ENCODE results near the gene WRAP53. TPM values are rescaled to one million over a fixed set of nuclear protein-coding genes. Genes with fewer than 3 reads are reported as not detected.

WRAP53 gene
- polyA plus RNA-seq, 1 donor: 7.9 TPM

DNA sequence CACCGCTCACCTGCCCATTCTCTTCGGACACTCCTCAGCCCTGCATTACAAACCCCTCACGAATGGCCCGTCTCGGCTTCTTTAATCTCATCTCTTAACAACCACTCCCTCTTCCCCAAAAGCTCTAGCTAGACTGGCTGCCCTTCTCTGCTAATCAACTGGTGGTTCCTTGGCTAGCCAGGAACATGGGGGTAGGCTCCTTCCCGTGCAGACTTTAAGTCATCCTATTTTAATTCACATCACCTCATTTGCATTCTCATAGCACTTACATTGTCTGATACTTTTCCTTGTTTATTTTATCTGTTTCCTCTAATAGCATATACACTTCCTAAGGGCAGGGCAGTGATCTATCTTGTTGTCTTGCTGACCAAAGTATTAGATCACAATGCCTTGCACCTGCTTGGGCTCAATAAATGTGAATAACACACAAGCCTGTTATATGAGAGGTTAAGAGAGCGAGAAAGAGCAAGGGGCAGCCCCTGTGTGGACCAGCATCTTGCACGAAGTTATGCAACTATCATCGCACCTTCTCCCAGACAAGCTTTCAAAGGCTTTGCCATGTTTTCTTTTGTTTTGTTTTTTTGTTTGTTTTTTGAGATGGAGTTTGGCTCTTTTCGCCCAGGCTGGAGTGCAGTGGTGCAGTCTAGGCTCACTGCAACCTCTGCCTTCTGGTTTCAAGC is 10.7 kb upstream of the WRAP53 start:
- Histone ChIP-seq H3K36me3 (ENCODE audit: control insufficient read depth, insufficient read depth, low read length) (peaks cover 37% of the 10 kb centered on the region), H3K27ac (ENCODE audit: low read length) (no peak overlapping the region), H3K9me3 (ENCODE audit: control insufficient read depth, low read depth, low read length) (peaks cover 12% of the 10 kb centered on the region), H3K27me3 (ENCODE audit: control insufficient read depth, insufficient read depth, low read length) (no peaks in the 10 kb centered on the region), H3K4me1 (ENCODE audit: control insufficient read depth, insufficient read depth, low read length) (no peaks in the 10 kb centered on the region), H3K4me3 (ENCODE audit: low read length) (no peak overlapping the region)
- whole genome bisulfite sequencing (ENCODE audit: insufficient coverage, low lambda C conversion rate): 79% methylated on average over 9 of the region's 10 CpGs
- DNase-seq: no peak

DNA sequence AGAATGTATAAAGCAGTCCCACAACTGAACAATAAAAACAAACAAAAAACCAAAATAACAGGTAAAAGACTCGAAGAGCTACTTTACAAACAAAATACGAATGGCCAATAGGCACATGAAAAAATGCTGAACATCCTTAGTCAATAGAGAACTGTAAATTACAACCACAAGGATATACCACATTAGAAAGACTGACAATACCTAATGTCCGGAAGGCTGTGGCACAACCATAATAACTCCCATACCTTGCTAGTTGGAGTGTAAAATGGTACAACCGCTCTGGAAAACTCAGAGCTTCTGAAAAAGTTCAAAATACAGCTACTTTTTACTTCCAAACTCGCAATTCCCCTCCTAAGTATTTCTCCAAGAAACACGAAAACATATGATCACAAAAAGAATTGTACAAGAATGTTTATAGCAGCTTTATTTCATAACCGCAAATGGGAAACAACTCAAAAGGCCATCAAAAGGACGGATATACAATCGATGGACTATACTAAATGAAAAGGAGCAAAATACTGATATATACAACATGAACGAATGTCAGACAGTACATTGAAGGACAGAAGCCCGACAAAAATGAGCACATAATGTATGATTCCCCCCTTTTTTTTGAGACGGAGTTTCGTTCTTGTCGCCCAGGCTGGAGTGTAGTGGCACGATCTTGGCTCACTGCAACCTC is 3.3 kb upstream of the WRAP53 start:
- peaks cover 15% of the 10 kb centered on the region for H3K4me1 ChIP-seq (ENCODE audit: control insufficient read depth, insufficient read depth, low read length)

DNA sequence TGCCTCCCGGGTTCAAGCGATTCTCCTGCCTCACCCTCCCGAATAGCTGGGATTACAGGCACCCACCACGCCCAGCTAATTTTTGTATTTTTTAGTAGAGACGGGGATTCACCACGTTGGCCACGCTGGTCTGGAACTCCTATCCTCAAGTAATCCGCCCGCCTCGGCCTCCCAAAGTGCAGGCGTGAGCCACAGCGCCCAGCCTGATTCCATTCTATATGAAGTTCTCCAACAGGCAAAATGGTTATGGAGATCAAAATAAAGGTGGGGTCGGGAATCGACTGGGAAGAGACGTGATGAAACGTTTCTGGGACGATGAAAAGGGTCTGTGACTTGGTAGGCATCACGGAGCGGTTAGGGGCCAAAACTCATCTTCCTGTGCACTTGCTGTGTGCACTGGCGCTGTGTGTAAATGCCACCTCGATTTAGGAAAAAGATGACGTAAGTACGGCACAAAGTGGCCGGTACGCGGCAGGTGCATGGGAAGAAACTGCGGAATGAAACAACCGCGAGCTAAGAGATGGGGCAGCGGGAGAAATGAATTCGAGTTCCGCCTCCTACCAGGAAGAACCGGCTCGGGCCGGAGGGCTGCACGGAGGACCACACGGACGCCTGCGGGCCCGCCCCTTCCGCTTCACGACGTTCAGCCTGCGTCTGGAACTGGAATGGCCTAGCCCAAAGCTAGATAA is 2.6 kb upstream of the WRAP53 start:
- Histone ChIP-seq H3K4me3 (ENCODE audit: low read length) (peak overlapping the region; percentile 82), H3K9me3 (ENCODE audit: control insufficient read depth, low read depth, low read length) (no peaks in the 10 kb centered on the region), H3K36me3 (ENCODE audit: control insufficient read depth, insufficient read depth, low read length) (peaks cover 3% of the 10 kb centered on the region), H3K4me1 (ENCODE audit: control insufficient read depth, insufficient read depth, low read length) (peaks cover 15% of the 10 kb centered on the region), H3K27ac (ENCODE audit: low read length) (peak overlapping the region; percentile 92), H3K27me3 (ENCODE audit: control insufficient read depth, insufficient read depth, low read length) (no peaks in the 10 kb centered on the region)
- no CpG with 5 or more reads among the region's 44 CpGs for WGBS (ENCODE audit: insufficient coverage, low lambda C conversion rate)
- DNase-seq: peak; percentile 93 to 98

More for the DNA sequence above, 3.3 kb upstream of the WRAP53 start:
- DNase-seq: peak in 1 of 2 donors; percentile 13
- Histone ChIP-seq H3K9me3 (ENCODE audit: control insufficient read depth, low read depth, low read length) (no peaks in the 10 kb centered on the region), H3K36me3 (ENCODE audit: control insufficient read depth, insufficient read depth, low read length) (peaks cover 3% of the 10 kb centered on the region), H3K4me3 (ENCODE audit: low read length) (peak overlapping the region; percentile 82), H3K27me3 (ENCODE audit: control insufficient read depth, insufficient read depth, low read length) (no peaks in the 10 kb centered on the region), H3K27ac (ENCODE audit: low read length) (peak overlapping the region; percentile 92)
- 80% methylated on average over 2 of the region's 15 CpGs for WGBS (ENCODE audit: insufficient coverage, low lambda C conversion rate)

DNA sequence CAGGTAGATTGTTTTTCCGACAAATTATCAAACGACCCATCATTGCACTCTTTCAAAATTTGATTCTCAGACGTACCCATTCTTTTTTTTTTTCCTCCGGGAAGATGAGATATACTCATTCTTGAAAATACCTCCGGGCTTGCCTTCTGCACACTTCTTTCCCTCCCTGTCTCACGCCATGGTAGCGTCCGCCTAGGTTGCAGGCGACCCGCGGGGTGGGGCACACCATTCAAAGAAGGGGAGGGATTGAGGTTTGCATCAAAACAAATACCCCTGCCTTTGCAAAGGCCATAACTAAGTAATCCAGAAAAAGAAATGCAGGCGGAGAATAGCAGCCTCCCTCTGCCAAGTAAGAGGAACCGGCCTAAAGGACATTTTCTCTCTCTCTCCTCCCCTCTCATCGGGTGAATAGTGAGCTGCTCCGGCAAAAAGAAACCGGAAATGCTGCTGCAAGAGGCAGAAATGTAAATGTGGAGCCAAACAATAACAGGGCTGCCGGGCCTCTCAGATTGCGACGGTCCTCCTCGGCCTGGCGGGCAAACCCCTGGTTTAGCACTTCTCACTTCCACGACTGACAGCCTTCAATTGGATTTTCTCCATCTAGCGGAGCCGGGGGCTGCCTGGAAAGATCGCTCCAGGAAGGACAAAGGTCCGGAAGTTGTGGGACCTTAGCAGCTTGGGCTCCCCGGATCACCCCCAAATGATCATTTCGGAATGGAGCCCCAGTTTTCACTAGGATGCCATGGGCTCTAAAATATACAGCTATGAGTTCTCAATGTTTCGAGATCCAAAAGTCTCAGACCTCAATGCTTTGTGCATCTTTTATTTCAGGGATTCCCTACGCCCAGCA is 1.8 kb upstream of the WRAP53 start:
- 0% methylated on average over 2 of the region's 30 CpGs for WGBS (ENCODE audit: insufficient coverage, low lambda C conversion rate)
- Histone ChIP-seq H3K4me1 (ENCODE audit: control insufficient read depth, insufficient read depth, low read length) (peaks cover 15% of the 10 kb centered on the region), H3K36me3 (ENCODE audit: control insufficient read depth, insufficient read depth, low read length) (peaks cover 3% of the 10 kb centered on the region), H3K9me3 (ENCODE audit: control insufficient read depth, low read depth, low read length) (no peaks in the 10 kb centered on the region), H3K27me3 (ENCODE audit: control insufficient read depth, insufficient read depth, low read length) (no peaks in the 10 kb centered on the region), H3K4me3 (ENCODE audit: low read length) (peak overlapping the region; percentile 82), H3K27ac (ENCODE audit: low read length) (peak overlapping the region; percentile 92)
- peak; percentile 74 to 96 for DNase-seq

DNA sequence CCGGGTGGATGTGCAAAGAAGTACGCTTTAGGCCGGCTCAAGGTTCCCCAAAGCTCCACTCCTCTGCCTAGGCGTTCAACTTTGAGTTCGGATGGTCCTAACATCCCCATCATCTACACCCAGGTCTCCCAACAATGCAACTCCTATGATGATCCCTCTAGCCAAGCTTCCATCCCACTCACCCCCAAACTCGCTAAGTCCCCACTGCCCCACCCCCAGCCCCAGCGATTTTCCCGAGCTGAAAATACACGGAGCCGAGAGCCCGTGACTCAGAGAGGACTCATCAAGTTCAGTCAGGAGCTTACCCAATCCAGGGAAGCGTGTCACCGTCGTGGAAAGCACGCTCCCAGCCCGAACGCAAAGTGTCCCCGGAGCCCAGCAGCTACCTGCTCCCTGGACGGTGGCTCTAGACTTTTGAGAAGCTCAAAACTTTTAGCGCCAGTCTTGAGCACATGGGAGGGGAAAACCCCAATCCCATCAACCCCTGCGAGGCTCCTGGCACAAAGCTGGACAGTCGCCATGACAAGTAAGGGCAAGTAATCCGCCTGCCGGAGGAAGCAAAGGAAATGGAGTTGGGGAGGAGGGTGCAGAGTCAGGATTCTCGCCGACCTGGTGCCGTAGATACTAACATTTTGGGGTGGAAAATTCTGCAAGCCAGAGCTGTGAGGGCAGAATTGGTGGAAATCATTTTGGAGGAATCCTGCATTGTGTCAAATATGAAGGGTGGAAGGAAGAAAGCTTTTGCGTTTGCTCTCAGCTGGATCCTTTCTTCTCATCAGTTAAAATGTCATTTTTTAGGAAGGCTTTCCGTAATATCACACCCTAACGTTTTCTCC is 987 bp upstream of the WRAP53 start, which contains the start of gene TP53:
TP53 (minus strand) TSS at position 419 of the 836 bp plus-strand sequence. CDS start 10,896 bp downstream, outside the sequence.
- Histone ChIP-seq H3K9me3 (ENCODE audit: control insufficient read depth, low read depth, low read length) (no peaks in the 10 kb centered on the region), H3K4me1 (ENCODE audit: control insufficient read depth, insufficient read depth, low read length) (peaks cover 15% of the 10 kb centered on the region), H3K36me3 (ENCODE audit: control insufficient read depth, insufficient read depth, low read length) (peaks cover 3% of the 10 kb centered on the region), H3K27me3 (ENCODE audit: control insufficient read depth, insufficient read depth, low read length) (no peaks in the 10 kb centered on the region), H3K27ac (ENCODE audit: low read length) (peak within 1 kb of the TSS; percentile 92), H3K4me3 (ENCODE audit: low read length) (peak within 1 kb of the TSS; percentile 82)
- 0% methylated on average over 2 of the region's 30 CpGs for whole genome bisulfite sequencing (ENCODE audit: insufficient coverage, low lambda C conversion rate)
- DNase-seq: peak; percentile 88 to 93

DNA sequence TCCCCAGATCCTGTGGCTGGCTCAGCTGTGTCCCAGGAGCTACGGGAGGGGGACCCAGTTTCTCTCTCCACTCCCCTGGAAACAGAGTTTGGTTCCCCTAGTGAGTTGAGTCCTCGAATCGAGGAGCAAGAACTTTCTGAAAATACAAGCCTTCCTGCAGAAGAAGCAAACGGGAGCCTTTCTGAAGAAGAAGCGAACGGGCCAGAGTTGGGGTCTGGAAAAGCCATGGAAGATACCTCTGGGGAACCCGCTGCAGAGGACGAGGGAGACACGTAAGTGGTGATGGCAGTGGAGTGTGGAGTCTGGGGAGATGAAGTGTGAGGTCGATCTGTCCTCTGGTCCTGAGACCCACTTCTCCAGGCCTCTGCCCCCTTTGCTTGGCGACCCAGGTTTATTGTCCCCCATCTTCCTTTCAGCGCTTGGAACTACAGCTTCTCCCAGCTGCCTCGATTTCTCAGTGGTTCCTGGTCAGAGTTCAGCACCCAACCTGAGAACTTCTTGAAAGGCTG is 585 bp downstream of the WRAP53 start:
- Histone ChIP-seq H3K4me1 (ENCODE audit: control insufficient read depth, insufficient read depth, low read length) (peaks cover 15% of the 10 kb centered on the region), H3K27ac (ENCODE audit: low read length) (peak overlapping the region; percentile 2), H3K36me3 (ENCODE audit: control insufficient read depth, insufficient read depth, low read length) (peaks cover 3% of the 10 kb centered on the region), H3K4me3 (ENCODE audit: low read length) (peak overlapping the region; percentile 68), H3K9me3 (ENCODE audit: control insufficient read depth, low read depth, low read length) (no peaks in the 10 kb centered on the region), H3K27me3 (ENCODE audit: control insufficient read depth, insufficient read depth, low read length) (no peaks in the 10 kb centered on the region)
- DNase-seq: no peak
- WGBS (ENCODE audit: insufficient coverage, low lambda C conversion rate): no CpG with 5 or more reads among the region's 13 CpGs

DNA sequence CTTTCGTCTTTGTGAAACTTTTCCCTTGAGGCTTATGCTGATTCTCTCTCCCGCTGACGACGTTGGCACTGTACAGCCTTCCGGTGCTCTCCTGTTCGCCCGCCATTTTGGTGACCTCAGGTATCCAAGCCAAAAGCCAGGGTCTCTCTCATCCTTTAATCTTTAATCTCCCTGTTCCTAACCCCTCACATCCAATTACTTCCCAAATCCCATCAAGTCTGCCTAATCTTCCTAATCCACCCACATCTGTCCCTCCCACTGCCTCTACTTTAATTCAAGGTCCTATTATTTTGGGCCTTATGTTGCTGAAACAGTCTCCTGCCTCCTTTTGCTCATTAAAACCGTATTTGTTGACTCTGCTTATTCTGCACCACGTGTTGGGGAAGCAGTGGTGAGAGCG is 7.3 kb downstream of the WRAP53 start:
- H3K4me3 ChIP-seq (ENCODE audit: low read length): no peak overlapping the region
- H3K27ac ChIP-seq (ENCODE audit: low read length): no peak overlapping the region
- WGBS (ENCODE audit: insufficient coverage, low lambda C conversion rate): 94% methylated on average over 3 of the region's 10 CpGs
- H3K4me1 ChIP-seq (ENCODE audit: control insufficient read depth, insufficient read depth, low read length): no peaks in the 10 kb centered on the region
- H3K36me3 ChIP-seq (ENCODE audit: control insufficient read depth, insufficient read depth, low read length): peaks cover 4% of the 10 kb centered on the region
- no peaks in the 10 kb centered on the region for H3K9me3 ChIP-seq (ENCODE audit: control insufficient read depth, low read depth, low read length)
- no peak for DNase-seq
- H3K27me3 ChIP-seq (ENCODE audit: control insufficient read depth, insufficient read depth, low read length): no peaks in the 10 kb centered on the region

DNA sequence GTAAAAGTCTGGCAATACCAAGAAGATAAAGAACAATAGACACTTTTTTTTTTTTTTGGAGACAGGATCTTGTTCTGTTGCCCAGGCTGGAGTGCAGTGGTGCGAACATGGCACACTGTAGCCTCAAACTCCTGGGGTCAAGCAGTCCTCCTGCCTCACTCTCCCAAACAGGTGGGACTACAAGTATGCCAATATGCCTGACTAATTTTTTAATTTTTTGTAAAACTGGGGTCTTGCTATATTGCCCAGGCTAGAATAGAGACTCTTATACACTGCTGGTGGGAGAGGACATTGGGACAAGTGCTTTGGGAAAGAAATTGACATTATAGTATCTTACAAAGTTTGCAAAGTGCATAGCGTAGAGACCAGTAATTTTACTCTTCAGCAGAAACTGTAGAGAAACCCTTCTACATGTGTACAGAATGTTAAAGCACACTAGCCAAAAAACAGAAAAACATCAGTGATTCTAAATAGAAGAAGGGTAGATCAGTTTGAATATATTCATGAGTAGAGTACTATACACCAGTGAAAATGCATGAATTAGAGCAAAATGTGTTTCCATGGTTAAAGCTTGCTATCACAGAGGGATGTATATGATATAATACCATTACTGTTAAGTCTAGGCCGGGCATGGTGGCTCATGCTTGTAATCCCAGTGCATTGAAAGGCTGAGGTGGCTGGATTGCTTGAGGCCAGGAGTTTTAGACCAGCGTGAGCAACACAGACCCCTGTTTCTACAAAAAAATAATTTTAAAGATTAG is 9.7 kb downstream of the WRAP53 start:
- no peak for DNase-seq
- Histone ChIP-seq H3K9me3 (ENCODE audit: control insufficient read depth, low read depth, low read length) (no peaks in the 10 kb centered on the region), H3K36me3 (ENCODE audit: control insufficient read depth, insufficient read depth, low read length) (peaks cover 17% of the 10 kb centered on the region), H3K27me3 (ENCODE audit: control insufficient read depth, insufficient read depth, low read length) (peaks cover under 1% of the 10 kb centered on the region), H3K4me3 (ENCODE audit: low read length) (no peak overlapping the region), H3K4me1 (ENCODE audit: control insufficient read depth, insufficient read depth, low read length) (no peaks in the 10 kb centered on the region), H3K27ac (ENCODE audit: low read length) (no peak overlapping the region)
- WGBS (ENCODE audit: insufficient coverage, low lambda C conversion rate): no CpG with 5 or more reads among the region's 4 CpGs

DNA sequence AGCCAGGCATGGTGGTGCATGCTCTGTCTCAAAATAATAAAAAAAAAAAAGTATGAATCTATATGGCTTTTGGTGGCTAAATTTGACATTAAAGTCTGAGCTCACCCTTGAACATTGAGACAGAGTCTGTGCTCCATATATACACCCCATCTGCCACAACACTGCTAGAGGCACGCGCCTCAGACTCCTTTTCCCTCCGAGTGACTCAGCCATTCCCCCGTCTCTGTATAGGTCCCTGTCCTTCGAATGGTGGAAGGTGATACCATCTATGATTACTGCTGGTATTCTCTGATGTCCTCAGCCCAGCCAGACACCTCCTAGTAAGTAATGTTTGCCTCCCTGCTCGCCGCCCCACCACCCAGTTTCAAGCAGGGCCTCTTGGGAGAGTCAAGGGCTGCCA is 12.2 kb downstream of the WRAP53 start:
- H3K9me3 ChIP-seq (ENCODE audit: control insufficient read depth, low read depth, low read length): no peaks in the 10 kb centered on the region
- 92% methylated on average over 2 of the region's 7 CpGs for WGBS (ENCODE audit: insufficient coverage, low lambda C conversion rate)
- peaks cover 11% of the 10 kb centered on the region for H3K4me1 ChIP-seq (ENCODE audit: control insufficient read depth, insufficient read depth, low read length)
- peaks cover 23% of the 10 kb centered on the region for H3K27me3 ChIP-seq (ENCODE audit: control insufficient read depth, insufficient read depth, low read length)
- DNase-seq: no peak
- H3K36me3 ChIP-seq (ENCODE audit: control insufficient read depth, insufficient read depth, low read length): peaks cover 18% of the 10 kb centered on the region
- no peak overlapping the region for H3K4me3 ChIP-seq (ENCODE audit: low read length)
- no peak overlapping the region for H3K27ac ChIP-seq (ENCODE audit: low read length)

All from large intestine (tissue), 3 donors.